Pons (tissue), 1 donor: Measurements from ENCODE around the gene ARL6IP5.
A peak's percentile ranks its signal among the peaks of the same experiment; 100 is the strongest.

Experiments
- DNase-seq: peaks from one replicate; pipeline ENCODE4 v3.0.0-alpha.2; 2016; ENCODE audit warnings: low spot score

ARL6IP5 gene

GRCh38 chr3:69116897-69117296 lies 32.2 kb downstream of the ARL6IP5 start:
- DNase-seq = peak; percentile 97

DNA sequence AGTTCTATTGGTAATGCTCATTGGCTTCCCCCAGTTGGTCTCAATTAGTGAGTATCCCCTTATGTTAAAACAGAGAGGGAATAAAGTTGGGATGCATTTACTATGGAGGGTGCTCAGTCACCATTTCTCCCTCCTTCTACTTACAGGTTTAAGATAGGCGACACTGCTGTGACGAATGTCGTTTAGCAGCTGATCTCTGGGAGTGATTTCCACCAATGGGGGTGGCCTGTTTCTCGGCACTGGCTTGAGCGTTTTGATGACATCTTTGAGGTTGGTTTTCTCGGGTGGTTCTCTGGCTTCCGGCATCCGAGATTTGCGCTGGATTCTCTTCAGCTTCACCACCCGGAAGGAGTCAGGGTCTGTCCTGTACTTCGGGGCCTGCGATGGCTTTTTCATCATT lies 33.8 kb downstream of the ARL6IP5 start:
- DNase-seq = no peak

DNA sequence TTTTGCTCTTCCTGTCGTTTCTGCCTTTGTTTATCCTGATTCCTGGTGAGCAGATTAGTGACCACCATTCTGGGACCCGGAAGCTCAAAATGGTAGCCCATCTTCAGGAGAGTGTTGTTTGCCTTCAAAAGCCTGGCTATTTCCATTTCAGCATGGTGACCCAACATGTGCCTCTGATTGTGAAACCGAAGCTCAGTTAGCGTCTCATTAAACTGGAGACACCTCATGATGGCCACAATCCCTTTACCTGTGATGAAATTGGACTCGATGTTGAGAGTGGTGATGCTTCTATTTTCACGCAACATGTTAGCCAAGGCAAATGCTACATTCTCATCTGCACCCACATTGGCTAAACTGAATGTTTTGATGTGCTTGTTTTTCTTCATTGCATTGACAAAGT lies 34.4 kb downstream of the ARL6IP5 start:
- DNase-seq = no peak

- no peak for DNase-seq
Measured at GRCh38 chr3:69119681-69120080, 34.9 kb downstream of the ARL6IP5 start.

GRCh38 chr3:69120879-69121464 lies 36.2 kb downstream of the ARL6IP5 start:
- peak; percentile 94 for DNase-seq

DNA sequence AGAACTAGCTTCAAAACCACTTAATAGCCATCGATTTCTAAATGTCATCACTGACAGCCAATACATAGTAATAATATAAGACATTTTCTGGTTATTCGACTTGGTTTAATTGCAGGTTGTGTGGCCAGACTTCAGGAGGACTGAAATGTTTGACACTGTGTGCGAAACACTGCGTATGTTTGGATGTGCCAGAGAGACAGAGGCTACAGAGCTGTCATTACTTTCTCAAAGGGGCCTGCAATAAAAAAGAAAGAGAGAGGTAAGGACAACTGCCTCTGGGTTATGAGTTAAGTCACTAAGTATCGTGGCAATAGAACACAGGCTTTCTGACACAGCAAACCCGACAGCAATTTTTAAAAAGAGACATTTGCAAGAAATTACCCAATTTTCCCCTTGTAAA lies 36.8 kb downstream of the ARL6IP5 start:
- DNase-seq = no peak

- no peak for DNase-seq
Measured at GRCh38 chr3:69121950-69122349, 37.2 kb downstream of the ARL6IP5 start.

DNA sequence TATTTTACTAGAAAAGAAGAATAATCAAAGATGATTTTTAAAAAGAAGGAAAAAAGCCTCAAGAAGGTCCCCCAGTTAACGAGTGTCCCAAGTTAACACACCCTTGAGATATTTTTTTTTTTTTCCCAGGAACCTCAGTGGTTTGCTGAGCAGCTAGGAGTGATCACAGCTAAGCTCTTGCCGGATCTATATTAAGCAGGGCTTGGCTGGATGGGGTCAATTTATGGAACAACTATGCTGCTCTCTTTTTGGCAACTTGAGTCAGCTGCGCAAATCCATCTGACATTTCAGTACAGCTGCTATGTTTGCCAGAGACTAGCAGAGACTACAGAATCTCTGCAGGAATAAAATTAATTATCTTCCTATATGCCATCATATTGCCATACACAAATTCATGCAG lies 37.7 kb downstream of the ARL6IP5 start, which contains the start of gene LMOD3:
LMOD3 (minus strand) TSS at position 193 of the 400 bp plus-strand sequence. CDS start 209 bp downstream, outside the sequence.
- DNase-seq = no peak

- DNase-seq = no peak
Measured at GRCh38 chr3:69126216-69126615, 41.5 kb downstream of the ARL6IP5 start.

DNA sequence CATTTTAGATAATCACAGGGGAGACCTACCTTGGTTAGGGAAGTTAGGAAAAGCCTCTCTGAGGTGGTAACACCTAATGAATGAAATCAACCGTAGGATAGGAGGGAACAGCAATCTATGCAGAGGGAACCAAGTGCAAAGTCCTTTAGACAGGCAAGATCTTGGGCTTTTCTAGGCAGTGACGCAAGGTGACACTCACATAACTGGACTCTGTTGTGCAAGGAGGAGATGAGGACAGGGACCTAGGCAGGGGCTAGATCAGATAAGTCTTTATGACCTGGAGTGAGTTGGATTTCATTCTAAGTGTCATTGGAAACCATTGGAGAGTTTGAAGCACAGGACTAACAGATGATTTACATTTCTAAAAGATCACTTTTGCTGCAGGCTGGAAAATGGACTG lies 42.3 kb downstream of the ARL6IP5 start:
- DNase-seq = no peak

DNA sequence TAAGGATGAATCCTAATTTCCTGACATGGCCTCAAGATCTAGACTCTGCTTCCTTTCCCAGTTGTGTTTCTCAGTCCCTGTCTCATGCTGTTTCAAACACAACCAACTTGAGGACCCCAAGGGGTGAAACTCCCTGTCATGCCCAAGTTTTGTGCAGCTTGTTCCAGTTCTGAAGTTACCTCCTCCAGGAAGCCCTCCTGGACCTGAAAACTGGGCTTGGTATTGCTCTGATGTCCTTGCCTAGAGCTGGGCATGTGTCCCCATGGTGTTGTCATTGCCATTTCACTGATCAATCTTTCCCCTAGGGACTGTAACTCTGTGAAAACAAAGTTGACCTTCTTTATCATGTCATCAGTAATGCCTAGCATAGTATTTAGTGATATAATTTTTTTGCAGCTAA lies 43.8 kb downstream of the ARL6IP5 start:
- DNase-seq = no peak

DNA sequence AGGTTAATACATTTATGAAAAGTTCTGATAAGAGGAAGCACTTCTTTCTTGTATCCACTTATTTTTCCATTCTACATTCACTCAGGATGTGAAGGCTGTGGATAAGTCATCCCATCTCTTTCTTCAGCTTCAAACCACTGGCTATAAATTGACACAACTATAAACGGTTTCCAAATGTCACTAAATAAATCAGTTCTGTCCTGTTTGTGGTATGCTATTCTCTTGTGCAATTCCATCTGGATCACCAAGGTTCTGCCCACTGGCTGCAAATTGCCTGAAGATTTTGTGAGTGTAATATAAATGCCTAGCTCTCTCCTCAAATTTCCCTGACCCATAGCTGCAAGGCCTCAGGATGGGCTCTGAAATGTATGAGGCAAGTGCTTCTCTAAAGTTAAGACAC lies 44.8 kb downstream of the ARL6IP5 start:
- DNase-seq = no peak

DNA sequence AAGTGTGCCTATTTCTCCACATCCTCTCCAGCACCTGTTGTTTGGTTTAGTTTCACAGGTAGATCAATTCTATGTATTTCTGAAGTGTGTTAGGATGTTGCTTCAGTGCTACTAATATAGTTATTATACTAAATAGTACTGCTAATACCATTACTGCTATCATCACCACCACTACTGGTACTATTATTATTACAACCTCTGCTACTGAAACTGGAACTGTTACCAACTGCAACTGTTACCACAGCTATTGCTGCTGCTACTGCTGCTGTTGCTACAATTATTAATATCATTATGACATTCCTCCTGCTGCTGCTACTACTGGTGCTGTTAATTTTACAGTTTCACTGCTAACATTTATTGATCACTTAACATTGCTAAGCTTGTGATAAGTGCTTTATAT lies 46.0 kb downstream of the ARL6IP5 start:
- no peak for DNase-seq

GRCh38 chr3:69137005-69137404 lies 52.3 kb downstream of the ARL6IP5 start:
- no peak for DNase-seq

DNA sequence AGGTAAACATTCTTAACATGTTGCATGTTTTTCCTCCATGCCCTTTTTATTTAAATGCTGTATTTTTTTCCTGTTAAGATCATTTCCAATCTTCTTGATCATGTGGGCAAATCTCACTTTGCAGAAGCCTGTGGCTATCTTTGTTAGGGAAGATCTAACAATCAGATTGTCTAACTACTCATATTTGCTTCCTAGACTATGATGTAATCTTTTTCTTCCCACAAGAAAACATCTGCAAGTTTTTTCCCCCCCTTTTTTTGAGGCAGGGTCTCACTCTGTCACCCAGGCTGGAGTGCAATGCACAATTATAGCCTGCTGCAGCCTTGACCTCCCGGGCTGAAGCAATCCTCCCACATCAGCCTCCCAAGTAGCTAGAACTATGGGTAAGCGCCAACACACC lies 52.7 kb downstream of the ARL6IP5 start:
- DNase-seq = no peak

DNA sequence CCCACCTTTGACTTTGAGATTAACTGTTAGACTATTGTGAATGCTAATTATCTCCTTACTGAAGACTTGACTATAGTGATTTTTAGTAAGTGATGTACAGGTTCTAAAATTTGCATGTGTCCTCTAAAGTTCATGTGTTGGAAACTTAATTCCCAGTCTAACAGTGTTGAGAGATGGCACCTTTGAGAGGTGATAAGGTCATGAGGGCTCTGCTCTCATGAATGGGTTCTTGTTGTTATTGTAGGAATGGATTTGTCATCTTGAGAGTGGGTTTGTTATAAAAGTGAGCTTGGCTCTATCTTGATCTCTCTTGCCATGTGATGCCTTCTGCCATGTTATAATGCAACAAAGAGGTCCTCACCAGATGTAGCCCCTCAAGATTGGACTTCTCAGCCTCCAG lies 56.6 kb downstream of the ARL6IP5 start:
- DNase-seq = no peak

DNA sequence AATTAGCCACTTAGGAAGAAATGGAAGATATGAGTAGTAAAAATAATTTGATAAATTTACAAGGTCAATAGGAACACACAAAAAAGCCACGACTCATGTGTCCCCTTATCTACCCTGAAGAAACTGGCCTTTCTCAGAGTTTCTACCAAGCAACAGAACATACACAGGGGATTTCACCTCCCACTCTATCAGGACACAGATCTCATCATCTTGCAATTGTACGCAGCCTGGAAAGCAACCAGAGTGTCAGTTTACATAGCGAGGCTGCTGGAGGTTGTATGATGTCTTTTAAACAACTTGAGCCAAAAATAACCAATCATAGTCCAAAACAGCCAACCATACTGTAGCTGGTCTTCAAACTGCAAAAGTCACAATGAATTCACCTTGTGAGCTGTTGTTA lies 57.4 kb downstream of the ARL6IP5 start:
- DNase-seq = no peak

DNA sequence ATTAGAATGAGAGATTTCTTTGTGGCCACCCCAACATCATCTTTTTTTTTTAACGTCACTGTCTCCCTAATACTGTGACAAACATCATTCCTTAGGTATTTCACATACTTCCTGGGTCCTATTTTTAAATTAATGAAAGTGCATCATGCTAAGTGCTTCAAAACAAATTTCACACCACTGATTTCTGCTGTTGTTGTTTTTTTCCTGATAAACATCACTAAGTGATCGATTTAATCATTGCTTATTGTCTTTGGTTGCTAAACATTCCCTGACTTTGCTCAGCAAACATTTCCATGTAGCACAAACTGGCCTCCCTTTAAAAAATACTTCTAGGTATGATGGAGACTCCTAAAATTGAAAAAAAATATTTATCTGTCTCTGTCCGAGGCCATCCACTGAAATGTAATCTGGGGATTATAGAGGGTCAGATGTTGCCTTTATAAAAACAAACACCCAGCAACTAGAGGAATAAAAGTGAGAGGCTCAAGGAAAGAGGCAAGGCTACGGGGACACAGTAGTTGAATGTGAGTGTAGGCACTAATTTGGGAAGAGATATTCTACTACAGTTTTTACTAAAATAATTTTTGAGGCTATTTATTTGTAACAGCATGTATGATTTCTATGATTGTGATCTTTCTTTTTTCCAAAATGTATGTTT lies 58.2 kb downstream of the ARL6IP5 start:
- DNase-seq = no peak

- DNase-seq = no peak
Measured at GRCh38 chr3:69143612-69144011, 58.9 kb downstream of the ARL6IP5 start.

DNA sequence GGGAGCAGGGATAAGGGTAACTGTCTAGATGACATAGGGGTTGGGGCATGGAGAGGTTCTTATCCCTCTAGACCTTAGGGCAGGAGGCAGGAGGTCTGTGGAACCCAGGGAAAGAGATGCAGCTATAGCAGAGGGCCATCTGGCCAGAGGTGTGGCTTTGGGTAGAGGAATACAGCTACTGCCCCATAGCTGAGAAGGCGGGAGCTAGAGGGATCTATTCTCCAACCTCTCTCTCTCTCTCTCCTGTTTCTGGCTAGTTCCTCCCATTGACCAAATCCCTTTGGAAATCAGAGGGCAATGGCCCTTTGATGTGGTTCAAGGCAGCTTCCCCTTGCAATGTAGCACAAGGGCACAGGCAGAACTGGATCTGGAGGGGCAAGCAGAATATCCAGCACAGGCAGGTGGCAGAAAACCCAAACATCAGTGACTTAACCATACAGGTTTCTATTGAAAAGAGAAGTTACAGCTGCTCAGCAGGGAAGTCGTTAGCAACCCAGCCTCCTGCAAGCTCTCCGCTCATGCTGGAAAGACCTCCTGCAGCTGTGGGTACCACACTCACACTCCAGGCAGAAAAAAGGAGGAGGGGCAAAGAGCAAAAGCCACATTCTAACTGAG lies 60.0 kb downstream of the ARL6IP5 start:
- DNase-seq = no peak

GRCh38 chr3:69145688-69146087 lies 61.0 kb downstream of the ARL6IP5 start:
- no peak for DNase-seq

- DNase-seq = no peak
Measured at GRCh38 chr3:69149586-69149985, 64.8 kb downstream of the ARL6IP5 start.
